Measurements from ENCODE around the gene ZFAND2B. TPM values are rescaled to one million over a fixed set of nuclear protein-coding genes. Genes with fewer than 3 reads are reported as not detected.

Gene ZFAND2B, protein sequence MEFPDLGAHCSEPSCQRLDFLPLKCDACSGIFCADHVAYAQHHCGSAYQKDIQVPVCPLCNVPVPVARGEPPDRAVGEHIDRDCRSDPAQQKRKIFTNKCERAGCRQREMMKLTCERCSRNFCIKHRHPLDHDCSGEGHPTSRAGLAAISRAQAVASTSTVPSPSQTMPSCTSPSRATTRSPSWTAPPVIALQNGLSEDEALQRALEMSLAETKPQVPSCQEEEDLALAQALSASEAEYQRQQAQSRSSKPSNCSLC
- 10 to 100 TPM; 21.2 to 26.5 TPM for total RNA-seq
- long read RNA-seq, transcript ZFAND2B-212 (10 exons, 1,199 nt): major isoform, 5 of 18 reads
- long read RNA-seq, partial matches to known transcripts: 4 of 18 reads
- long read RNA-seq, other reads (novel, unspliced or antisense): 3 of 18 reads

DNA sequence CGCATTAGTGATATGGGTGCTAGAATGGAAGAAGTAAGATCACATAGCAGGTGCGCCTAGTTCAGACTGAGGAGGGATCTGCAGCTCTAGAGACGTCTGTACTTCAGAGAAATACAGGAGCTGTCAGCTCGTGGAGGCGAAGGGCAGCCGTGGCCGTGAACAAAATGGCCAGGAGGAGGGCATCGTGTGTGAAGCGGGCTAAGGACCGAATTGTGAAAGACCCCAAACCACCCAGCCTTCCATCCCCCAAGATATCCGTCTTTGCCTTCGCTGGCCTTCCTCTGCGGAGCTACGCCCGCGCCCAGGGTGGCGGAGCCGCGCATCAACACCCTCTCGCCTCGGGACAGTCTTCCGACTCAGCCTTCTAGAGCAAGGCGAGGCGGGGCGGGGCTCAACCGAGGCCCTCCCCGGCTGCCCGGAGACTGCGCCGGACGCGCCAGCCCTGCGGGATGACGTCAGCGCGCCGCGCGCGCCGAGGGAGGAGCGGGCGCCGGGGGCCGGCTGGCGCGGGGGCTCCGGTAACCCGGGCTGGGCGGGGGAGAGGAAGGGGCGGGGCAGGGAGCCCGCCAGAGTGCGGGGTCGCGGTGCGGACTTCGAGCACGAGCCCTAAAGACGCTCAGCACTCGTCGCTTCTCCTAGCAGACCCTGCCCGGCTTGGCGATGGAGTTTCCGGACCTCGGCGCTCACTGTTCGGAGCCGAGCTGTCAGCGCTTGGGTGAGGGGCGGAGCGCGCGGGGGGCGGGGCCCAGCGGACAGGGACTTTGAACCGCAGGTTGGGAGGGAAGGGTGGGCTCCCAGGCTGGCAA, at the start of gene ZFAND2B:
TSS of gene ZFAND2B (plus strand) at position 455 of the 806 bp plus-strand sequence. CDS start at position 661, 206 bp downstream.
- intact Hi-C loops (cut with DNase I): no loop called here
- DNase-seq: peak; percentile 96
- ATAC-seq: peak; percentile 98

DNA sequence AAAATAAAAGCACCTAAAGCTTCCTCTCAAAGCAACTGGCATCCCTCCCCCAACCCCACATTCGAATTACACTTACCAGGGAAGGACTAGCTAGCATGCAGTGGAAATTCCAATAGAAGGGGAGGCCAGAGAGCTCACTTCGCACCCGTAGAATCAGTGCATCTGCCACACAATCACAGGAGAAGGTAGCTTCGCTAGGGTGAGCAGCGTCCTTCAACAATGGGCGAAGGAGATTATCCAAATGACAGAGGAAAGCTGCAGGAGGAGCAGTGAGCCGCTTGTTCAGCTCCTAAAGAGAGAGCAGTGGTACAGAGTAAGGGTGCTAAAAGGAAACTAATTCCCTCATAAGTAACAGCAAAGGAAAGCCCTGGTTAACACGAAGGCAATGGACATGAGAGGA, 49.2 kb upstream of the ZFAND2B start:
- intact Hi-C loops (cut with DNase I): loop anchor here (10.0 kb wide), 3 partner anchors 133 to 283 kb away; partner anchors contain the start of gene CRYBA2 (in 1 of the 2)
- DNase-seq: no peak
- ATAC-seq: no peak

DNA sequence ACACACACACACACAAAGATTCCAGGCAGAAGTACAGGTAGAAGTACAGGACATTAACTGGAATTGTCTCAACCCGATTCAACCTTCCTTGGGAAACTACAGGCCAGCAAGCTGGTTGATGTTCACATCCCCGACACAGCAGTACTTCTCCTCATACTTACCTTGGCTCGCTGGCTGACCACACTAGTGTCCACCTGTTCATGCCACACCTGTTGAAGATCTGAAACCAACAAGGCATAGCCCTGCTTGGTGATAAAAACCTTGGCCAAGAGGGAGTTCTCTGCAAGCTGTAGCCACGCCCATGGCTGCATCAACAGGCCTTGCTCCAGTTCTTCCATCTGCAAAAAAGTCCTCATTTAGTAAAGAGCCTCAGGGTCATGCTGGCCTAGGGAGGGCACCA, 48.6 kb upstream of the ZFAND2B start:
- intact Hi-C loops (cut with DNase I): loop anchor here (10.0 kb wide), 3 partner anchors 133 to 283 kb away; partner anchors contain the start of gene CRYBA2 (in 1 of the 2)
- DNase-seq: no peak
- ATAC-seq: no peak

DNA sequence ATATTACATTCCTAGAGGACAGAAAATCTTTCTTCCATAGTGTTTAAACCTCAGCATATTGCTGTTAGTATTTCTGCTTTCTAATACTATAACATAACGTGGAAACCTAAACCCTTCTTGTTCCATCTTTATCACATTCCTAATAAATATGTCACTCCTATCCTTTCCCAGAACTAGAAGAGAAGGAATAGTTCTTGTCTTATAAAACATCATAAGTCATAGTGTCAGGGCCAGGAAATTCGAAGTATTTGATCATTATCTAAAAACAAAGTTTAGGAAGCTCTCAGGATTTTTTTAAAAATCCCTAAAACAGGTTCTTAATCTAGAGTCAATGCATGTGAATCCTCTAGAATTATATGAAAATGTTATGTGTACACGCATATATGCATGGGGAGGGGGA, 48.0 kb upstream of the ZFAND2B start:
- DNase-seq: no peak
- intact Hi-C loops (cut with DNase I): loop anchor here (10.0 kb wide), 3 partner anchors 134 to 284 kb away; partner anchors contain the start of gene CRYBA2 (in 1 of the 2)
- no peak for ATAC-seq

DNA sequence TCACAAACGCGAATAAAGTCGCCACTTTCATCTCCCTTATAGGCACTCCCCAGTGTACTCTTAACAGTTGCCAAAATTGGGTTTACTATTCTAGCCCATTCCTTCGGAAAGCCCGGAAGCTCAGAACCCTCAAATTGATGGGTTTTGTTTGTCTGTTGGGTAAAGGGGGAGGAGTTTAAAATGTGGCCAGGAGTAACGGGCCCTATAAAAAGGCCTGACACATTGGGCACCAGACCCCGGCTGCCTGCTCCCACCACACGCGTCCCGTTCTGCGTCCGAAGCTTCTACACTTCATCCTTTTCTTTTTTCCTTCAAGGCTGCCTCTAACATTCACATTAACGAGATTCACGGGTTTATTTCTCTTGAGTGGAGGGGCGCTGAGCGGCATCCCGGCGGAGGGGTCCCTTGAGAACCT, 46.8 kb upstream of the ZFAND2B start:
- intact Hi-C loops (cut with DNase I): loop anchor here (2.0 to 10.0 kb wide), 5 partner anchors 135 to 285 kb away; partner anchors contain the start of gene CRYBA2 (in 1 of the 2)
- DNase-seq: no peak

DNA sequence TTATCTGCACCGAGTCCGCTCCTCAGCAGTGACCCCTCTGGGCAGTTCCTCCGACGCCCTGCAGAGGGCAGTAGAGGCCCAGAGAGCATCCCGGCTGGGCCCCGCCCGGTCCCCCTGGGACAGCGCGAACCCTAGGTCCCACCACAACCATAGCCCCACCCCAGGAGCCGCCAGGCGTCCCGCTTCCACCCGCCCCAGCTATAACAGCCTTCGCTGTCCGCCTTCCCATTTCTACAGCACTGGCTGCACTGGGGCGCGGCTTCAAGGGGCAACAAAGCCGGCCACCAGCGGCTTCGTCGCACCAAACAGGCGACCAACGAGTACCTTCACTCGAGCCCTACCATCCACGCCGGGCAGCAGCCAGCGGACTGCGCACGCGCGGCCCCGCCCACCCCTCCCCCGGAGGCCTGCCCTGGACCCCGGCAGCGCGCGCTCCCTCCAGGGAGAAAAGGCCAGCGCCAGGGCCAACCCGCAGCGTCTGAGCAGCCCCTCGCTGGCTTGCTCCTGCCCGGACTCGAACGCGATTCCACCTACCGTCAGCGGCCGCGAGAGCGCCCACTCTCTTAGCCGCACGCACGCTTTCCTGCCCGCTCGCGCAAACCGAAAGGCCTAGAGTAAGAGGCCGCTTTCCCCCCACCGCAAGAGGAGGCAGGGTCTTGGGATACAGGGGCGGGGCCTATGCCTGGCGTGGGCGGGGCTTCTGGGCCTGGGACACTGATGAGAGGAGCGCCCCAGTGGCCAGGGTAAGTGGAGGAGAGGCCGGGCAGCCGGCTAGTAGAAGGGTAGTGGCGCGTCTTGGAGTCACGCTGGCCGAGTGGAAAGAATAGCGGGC, 46.2 kb upstream of the ZFAND2B start, which contains the start of gene NHEJ1:
TSS of gene NHEJ1 (minus strand) at position 630 of the 832 bp plus-strand sequence. CDS start 2,453 bp downstream, outside the sequence.
- intact Hi-C loops (cut with DNase I): loop anchor here (2.0 to 5.0 kb wide), 2 partner anchors 137 to 138 kb away; no protein-coding TSS in a partner anchor
- ATAC-seq (peak; percentile 96 to 98), DNase-seq (peak; percentile 97)

More for the DNA sequence above, 46.8 kb upstream of the ZFAND2B start:
- no peak for ATAC-seq

DNA sequence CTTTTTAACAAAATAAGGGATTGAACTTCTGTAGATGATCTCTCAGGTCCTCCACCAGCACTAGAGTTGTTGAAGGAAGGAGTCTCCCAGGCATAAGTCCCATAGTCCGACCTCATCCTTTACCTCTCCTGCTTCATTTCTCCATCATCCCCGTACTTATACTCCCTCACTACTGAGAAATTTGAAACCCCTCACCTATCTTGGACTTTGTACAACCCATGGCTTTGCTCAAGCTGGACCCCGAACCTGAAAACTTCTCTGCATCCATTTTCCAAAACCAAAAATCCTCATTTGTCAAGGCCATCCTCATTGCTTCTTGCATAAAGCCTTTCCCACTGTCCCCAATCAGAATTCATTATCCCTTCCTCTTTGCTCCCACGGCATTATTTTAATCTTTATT, 45.5 kb upstream of the ZFAND2B start:
- ATAC-seq (no peak), DNase-seq (no peak)
- intact Hi-C loops (cut with DNase I): loop anchor here (2.0 to 5.0 kb wide), 2 partner anchors 136 to 138 kb away; no protein-coding TSS in a partner anchor

DNA sequence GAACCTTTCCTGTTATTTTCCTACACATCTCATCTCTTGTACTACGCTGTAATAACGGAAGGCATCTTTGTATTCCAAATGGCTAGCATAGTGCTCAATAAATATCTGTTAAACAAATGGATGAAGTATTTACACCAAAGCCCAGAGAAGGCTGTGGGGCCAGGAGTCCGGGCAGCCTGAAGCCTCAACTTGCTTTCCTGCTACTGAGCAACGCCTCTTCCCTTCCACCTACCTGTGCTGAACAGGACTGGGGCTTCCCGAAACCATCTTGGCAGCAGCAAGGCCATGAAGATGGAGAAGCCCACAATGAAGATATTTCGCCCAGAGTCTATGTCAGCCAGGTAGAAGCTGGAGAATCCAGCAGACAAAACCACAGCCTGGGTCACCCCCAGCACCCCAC, 43.4 kb upstream of the ZFAND2B start:
- DNase-seq (no peak), ATAC-seq (no peak)
- intact Hi-C loops (cut with DNase I): loop anchor here in 1 of 2 donors (5.0 kb wide), 1 partner anchor 134 kb away; no protein-coding TSS in a partner anchor

DNA sequence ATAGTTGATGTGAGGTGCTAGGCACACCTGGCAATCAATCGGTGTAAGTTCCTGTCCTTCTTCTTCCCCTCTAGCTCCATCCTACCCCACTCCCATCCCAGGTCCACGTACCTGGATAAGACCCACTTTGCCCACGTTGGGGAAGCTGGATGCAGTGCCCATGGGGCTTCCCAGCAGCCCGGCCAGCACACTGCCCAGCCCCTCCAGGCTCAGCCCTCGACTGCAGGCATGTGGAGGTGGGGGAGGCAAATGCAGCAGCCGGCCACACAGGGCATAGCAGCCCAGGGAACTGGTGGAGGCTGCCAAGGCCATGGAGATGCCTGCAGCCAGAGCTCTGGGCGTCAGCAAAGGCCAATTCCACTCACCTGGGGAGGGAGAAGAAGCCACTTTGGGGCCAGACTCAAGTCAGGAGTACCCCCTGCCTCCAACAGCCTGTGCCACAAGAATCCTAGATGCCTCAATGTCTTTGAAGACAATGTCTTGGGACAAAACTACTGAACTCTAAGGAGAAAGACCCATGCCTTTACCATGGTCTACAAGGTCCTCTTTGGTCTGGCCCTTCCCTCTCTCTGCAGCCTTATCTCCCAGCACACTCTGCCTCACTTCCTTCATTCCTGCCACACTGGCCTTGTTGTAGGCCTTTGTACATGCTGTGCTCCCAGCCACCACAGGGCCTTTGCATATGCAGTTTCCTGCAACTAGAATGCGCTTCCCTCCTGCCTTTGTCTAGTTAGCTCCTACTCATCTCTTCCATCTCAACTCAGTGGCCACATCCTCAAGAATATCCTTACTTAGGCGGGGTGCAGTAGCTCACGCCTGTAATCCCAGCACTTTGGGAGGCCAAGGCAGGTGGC, 41.3 kb upstream of the ZFAND2B start:
- DNase-seq (no peak), ATAC-seq (no peak)
- intact Hi-C loops (cut with DNase I): no loop called here

DNA sequence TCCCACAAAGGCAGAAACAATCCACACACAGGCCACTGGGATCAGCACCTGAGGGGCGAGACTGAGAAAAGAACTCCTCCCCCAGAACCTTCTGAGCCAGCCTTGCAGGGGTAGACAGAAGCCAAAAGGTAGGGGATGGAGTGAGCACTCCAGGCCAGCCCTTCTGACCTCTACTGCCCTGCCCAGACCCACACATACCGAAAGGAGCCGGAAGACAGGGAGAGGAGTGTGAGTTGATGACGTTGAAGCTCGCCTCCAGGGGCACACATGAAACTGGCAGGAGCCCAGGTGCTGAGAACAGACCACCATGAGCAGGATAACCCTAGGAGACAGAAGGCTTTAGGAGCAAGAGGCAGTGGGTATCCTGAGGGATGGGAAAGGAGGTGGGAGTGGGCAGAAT, 38.6 kb upstream of the ZFAND2B start:
- ATAC-seq (no peak), DNase-seq (no peak)
- intact Hi-C loops (cut with DNase I): no loop called here

DNA sequence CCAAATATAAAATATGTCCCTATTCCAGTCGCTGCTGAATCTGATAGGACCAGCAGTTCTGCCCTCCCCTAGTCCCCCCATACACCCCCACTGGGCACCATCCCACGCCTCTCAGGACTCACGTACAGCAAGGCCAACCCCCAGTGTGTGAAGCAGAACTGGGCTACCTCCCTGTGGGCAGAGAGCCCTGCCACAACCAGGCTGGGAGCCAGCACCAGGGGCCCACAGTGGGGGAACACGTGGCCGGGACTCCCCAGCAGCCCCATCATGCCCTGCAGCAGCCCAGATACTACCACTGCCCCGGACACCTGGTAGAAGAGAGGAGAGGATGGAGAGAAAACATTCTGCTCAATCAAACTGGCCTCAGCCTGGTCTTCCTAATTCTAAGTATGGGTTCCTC, 38.1 kb upstream of the ZFAND2B start:
- intact Hi-C loops (cut with DNase I): no loop called here
- DNase-seq (no peak), ATAC-seq (peak in 1 of 2 donors; percentile 39)

DNA sequence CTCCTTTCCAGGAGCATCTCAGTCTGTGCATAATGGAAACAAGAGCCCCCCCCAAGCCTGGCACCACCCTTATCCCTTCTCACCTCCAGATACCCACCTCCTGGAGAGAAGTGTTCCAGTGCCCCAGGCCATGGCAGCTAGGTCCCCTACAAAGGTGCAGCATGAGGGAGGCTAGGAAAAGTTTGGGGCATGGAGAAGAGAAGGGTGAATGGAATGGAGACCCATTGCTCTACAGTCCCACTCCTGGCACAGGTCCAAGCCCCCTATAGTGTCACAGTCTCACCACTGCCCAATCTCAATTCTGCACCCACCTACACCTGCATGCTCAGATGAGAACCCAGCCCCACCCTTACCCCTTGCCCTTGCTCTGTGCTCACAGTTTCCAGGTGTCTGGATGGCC, 37.6 kb upstream of the ZFAND2B start:
- intact Hi-C loops (cut with DNase I): no loop called here
- ATAC-seq (no peak), DNase-seq (no peak)

DNA sequence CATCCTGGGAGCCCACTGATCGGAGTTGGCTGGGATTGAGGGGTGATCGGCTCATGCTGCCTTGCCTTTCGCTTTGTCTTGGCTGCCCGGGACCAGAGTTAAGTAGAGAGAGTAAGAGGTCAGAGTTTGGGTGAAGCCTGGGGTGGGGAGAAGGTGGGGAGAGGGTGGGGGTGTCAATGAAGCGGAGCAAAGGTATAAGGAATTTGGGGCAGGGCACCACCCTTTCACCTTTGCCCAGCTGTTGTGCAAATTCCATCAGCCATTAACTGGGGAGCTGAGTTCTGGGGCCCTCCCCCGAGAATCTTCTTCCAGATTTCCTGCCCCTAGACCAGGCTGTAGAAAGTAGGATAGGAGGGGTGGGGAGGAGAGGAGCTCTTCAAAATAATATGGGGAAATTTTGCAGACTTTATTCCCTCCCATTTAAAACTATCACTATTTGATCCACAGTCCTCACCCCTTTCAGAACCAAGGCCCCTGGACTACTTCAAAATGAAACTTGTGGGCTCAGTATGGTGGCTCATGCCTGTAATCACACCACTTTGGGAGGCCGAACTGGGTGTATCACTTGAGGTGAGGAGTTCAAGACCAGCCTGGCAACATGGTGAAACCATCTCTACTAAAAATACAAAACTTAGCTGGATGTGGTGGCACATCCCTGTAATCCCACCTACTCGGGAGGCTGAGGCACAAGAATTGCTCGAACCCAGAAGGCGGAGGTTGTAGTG, 36.5 kb upstream of the ZFAND2B start, which contains the start of gene SLC23A3:
TSS of gene SLC23A3 (minus strand) at position 100 of the 725 bp plus-strand sequence. CDS start at position 55, 45 bp downstream.
- DNase-seq: no peak
- no peak for ATAC-seq
- intact Hi-C loops (cut with DNase I): no loop called here

DNA sequence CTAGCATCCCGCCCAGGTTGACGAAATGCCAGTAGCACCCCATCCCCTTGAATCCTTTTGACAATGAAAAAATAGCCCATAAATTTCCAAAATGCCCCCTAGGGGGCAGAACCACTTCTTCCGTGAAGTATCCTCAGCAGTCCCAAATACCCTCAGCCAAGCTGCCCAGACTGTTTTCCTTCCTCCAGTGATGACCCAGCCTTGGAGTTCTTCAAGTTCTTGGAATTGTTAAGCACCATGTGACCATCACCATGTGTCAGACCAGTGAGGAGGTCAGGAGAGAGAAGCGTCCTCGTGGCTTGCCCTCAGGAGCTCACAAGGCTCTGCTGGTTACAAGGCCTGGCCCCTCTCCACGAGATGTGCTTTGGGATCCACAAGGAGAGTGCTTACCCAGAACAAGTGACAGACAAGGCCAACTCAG, 35.3 kb upstream of the ZFAND2B start:
- ATAC-seq (peak; percentile 67 to 77), DNase-seq (peak; percentile 45)
- intact Hi-C loops (cut with DNase I): no loop called here

DNA sequence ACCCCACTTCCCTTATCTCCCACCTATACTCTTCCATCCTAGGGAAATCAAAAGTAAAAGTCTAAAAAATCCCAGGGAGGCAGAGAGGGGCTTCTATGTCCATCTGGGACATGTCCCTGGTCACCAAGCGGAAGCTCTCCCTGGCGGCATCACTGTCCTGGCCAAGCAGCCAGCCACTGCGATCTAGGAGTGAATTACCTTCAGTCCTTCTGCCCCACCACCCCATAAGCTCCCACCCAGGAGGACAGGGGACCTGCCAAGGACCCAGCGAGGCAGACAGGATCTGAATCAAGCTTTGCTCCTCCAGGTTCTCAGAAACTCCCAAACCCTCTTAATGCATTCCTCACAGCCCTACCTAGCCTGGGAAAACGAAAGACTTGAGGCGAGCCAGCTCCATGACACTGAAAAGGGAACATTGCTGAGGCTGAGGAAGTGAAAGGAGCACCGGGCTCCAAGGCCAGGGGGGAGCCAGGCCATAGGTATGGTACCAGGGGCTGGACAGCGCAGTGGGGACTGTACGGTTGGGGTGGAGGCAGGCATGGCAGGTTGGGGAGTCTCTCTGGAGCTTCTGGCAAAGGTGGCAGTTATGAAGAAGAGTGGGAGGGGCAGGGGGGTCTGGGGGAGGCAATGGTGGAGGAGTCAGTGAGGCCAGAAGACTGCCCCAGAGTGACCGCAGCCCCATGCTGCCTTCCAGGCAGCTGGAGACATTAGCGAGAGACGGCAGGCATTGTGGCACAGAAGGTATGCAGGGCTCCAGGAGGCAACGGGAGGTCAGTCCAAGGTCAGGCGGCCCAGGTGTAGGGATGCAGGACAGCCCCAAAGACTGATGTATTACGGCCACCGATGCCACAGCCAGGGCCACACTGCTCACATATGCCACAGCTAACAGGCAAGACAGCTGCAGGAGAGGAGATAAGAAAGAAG, 34.1 kb upstream of the ZFAND2B start:
- ATAC-seq (no peak), DNase-seq (no peak)
- intact Hi-C loops (cut with DNase I): no loop called here

DNA sequence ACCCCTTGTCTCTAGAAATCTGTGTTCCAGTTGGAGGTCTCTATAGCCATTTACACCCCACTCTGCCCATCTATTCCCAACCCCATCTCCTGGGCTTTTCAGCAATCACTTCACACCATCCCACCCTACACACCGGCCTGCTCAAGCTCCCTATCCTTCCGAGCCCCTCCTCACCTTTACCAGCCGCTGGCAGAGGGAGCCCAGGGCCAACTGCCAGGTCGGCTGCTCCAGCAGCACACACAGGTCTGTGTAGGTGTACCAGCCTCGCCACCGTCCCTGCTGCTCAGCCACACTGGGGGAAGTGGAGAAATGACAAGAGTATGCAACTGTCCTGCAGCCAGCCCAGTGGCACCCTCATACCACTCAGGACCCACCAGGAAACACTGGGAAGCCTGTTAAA, 33.4 kb upstream of the ZFAND2B start:
- ATAC-seq: no peak
- no peak for DNase-seq
- intact Hi-C loops (cut with DNase I): no loop called here

Measured in left cardiac atrium (tissue), 4 donors.